Measurements from ENCODE around the gene CELF4. TPM values are rescaled to one million over a fixed set of nuclear protein-coding genes. Genes with fewer than 3 reads are reported as not detected.

The CELF4 gene
- polyA plus RNA-seq, 1 donor (not counting 4 experiments of a cell fraction or from before 2014, with no cell fraction given) = not detected

DNA sequence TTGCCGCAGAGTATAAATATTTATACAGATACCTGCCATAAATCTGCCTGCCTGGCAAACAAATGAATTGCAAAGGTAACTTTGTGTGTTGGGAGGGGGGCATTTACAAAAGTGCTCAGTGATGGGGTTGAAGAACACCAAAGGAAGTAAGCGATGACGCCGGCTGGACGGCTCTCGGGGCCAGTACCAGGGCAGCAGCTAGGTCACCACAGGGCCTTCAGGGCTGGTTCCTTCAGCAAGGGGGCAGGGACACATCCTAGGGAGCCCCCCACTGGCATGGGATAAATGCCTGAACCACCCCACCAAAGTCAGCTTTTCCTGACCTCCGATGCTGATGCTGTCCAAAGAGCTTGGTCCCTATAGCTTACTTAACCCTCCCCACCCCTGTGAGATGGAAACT is 190.4 kb downstream of the CELF4 start:
- Histone ChIP-seq H3K9ac (ENCODE audit: control insufficient read depth, extremely low read depth, insufficient read depth, low read length) (no peak overlapping the region), H3K27me3 (ENCODE audit: control insufficient read depth, extremely low read depth, insufficient read depth, low read length) (peaks cover under 1% of the 10 kb centered on the region)

DNA sequence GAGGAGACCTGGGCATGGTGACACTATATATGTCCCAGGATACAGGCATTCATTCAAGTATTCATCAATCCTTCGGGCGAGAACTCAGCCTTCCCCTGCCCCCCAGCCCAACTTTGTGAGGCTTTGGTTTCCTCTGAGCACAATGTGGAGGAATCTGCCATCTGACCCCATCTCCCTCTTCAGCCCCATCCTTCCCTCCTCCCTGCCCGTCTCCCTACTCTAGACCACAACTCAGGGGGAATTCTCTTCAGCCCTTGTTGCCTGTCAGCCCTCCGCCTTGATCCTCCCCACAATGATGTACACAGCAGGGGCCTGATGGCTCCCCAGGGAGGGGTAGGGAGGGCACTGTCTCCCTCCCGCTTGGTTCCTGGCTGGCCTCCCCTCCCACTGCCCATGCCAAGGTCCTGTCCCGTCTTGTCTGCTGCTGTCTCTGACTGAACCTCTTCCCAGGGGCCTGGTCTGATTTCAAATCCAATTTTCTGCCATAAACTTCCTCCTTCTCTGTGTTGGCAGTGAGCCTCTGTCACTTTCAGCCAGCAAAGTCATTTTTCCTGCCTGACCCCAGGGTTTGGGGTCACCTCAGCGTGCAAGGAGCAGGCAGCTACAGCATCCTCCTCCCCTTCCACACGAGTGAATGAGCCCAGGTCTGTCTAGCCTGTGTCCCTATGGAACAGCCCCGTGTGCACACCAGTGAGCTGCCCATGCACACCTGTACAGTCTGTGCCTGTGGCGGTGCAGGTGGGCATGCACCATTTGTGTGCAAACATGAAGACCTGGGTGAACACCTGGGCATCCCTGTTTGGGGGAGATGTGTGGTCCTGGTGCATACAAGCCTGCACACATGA is 197.3 kb downstream of the CELF4 start:
- Histone ChIP-seq H3K27ac (ENCODE audit: control insufficient read depth, insufficient read depth, low read length) (no peak overlapping the region), H3K9me1 (ENCODE audit: control insufficient read depth, extremely low read depth, insufficient read depth, low read length) (no peaks in the 10 kb centered on the region), H3K9me3 (ENCODE audit: control insufficient read depth, low read depth, low read length) (no peaks in the 10 kb centered on the region), H3K36me3 (ENCODE audit: control insufficient read depth in 2 of 2, extremely low read depth in 1 of 2, insufficient read depth in 2 of 2, low read length in 2 of 2) (no peaks in the 10 kb centered on the region), H3K79me2 (ENCODE audit: control insufficient read depth, insufficient read depth, low read length) (no peaks in the 10 kb centered on the region), H2AFZ (ENCODE audit: control insufficient read depth, low read length) (no peak overlapping the region), H3K27me3 (ENCODE audit: control insufficient read depth, extremely low read depth, insufficient read depth, low read length) (peaks cover 28% of the 10 kb centered on the region), H4K20me1 (ENCODE audit: control insufficient read depth, extremely low read depth, insufficient read depth, low read length) (no peaks in the 10 kb centered on the region), H3K9ac (ENCODE audit: control insufficient read depth, extremely low read depth, insufficient read depth, low read length) (no peak overlapping the region), H3K4me2 (ENCODE audit: control insufficient read depth, extremely low read depth, insufficient read depth, low read depth, low read length) (no peak overlapping the region), H3K4me3 (ENCODE audit: control insufficient read depth in 2 of 3, extremely low read depth in 1 of 3, insufficient read depth in 2 of 3, low read depth in 1 of 3, low read length in 3 of 3) (no peak overlapping the region), H3K4me1 (ENCODE audit: control insufficient read depth, extremely low read depth, insufficient read depth, low read length) (no peaks in the 10 kb centered on the region)
- dilution Hi-C loops (cut with MboI; ENCODE audit: extremely low pct_ligation_motif_present, low sequenced_read_pairs) = no loop called here
- FAIRE-seq (no peak), DNase-seq (ENCODE audit: low read depth, low spot score) (no peak)
- TF ChIP-seq EZH2 (IDR thresholded peaks at IDR 0.05; ENCODE audit: low read length) = no peak
- TF ChIP-seq, protein P1, sequence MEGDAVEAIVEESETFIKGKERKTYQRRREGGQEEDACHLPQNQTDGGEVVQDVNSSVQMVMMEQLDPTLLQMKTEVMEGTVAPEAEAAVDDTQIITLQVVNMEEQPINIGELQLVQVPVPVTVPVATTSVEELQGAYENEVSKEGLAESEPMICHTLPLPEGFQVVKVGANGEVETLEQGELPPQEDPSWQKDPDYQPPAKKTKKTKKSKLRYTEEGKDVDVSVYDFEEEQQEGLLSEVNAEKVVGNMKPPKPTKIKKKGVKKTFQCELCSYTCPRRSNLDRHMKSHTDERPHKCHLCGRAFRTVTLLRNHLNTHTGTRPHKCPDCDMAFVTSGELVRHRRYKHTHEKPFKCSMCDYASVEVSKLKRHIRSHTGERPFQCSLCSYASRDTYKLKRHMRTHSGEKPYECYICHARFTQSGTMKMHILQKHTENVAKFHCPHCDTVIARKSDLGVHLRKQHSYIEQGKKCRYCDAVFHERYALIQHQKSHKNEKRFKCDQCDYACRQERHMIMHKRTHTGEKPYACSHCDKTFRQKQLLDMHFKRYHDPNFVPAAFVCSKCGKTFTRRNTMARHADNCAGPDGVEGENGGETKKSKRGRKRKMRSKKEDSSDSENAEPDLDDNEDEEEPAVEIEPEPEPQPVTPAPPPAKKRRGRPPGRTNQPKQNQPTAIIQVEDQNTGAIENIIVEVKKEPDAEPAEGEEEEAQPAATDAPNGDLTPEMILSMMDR (optimal IDR thresholded peaks at IDR 0.05 in 1 of 3, IDR thresholded peaks at IDR 0.05 in 1 of 3, conservative IDR thresholded peaks at IDR 0.05 in 1 of 3; ENCODE audit: extremely low read depth in 1 of 3, insufficient read depth in 2 of 3, low read length in 3 of 3) = no peak

More for the DNA sequence above, 190.4 kb downstream of the CELF4 start:
- DNase-seq (ENCODE audit: low read depth, low spot score) (no peak), FAIRE-seq (no peak)
- no peak overlapping the region for H3K4me3 ChIP-seq (ENCODE audit: control insufficient read depth in 2 of 3, extremely low read depth in 1 of 3, insufficient read depth in 2 of 3, low read depth in 1 of 3, low read length in 3 of 3)
- peaks cover 3% of the 10 kb centered on the region for H4K20me1 ChIP-seq (ENCODE audit: control insufficient read depth, extremely low read depth, insufficient read depth, low read length)
- no peaks in the 10 kb centered on the region for H3K79me2 ChIP-seq (ENCODE audit: control insufficient read depth, insufficient read depth, low read length)
- H3K4me1 ChIP-seq (ENCODE audit: control insufficient read depth, extremely low read depth, insufficient read depth, low read length) = no peaks in the 10 kb centered on the region
- H2AFZ ChIP-seq (ENCODE audit: control insufficient read depth, low read length) = no peak overlapping the region
- TF ChIP-seq, protein P1 (optimal IDR thresholded peaks at IDR 0.05 in 1 of 3, IDR thresholded peaks at IDR 0.05 in 1 of 3, conservative IDR thresholded peaks at IDR 0.05 in 1 of 3; ENCODE audit: extremely low read depth in 1 of 3, insufficient read depth in 2 of 3, low read length in 3 of 3) = no peak
- TF ChIP-seq EZH2 (IDR thresholded peaks at IDR 0.05; ENCODE audit: low read length) = no peak
- no peaks in the 10 kb centered on the region for H3K9me1 ChIP-seq (ENCODE audit: control insufficient read depth, extremely low read depth, insufficient read depth, low read length)
- dilution Hi-C loops (cut with MboI; ENCODE audit: extremely low pct_ligation_motif_present, low sequenced_read_pairs) = no loop called here
- no peak overlapping the region for H3K4me2 ChIP-seq (ENCODE audit: control insufficient read depth, extremely low read depth, insufficient read depth, low read depth, low read length)
- H3K9me3 ChIP-seq (ENCODE audit: control insufficient read depth, low read depth, low read length) = no peaks in the 10 kb centered on the region
- H3K27ac ChIP-seq (ENCODE audit: control insufficient read depth, insufficient read depth, low read length) = no peak overlapping the region
- no peaks in the 10 kb centered on the region for H3K36me3 ChIP-seq (ENCODE audit: control insufficient read depth in 2 of 2, extremely low read depth in 1 of 2, insufficient read depth in 2 of 2, low read length in 2 of 2)

All from keratinocyte (primary cell).